Activated CD4-positive, alpha-beta T cell treated with anti-CD3 and anti-CD28 coated beads, Interleukin-2, amount 50 U/mL, for 4 hours (primary cell): ENCODE data around the gene TIMMDC1.
"Not testable (repeated sequence)": the region's sequence is repeated elsewhere in the genome, so short reads cannot be mapped to it uniquely, and the experiment has no call there.

Experiments used
- DNase-seq, 2 experiments: peaks; one replicate each; pipeline ENCODE4 v3.0.0-alpha.2; 2020

Gene TIMMDC1

GRCh38 chr3:119514637-119515036 is 16.3 kb downstream of the TIMMDC1 start:
- no peak for DNase-seq

GRCh38 chr3:119517112-119517511 is 18.8 kb downstream of the TIMMDC1 start:
- no peak for DNase-seq

- DNase-seq: no peak
Measured at GRCh38 chr3:119518026-119518425, 19.7 kb downstream of the TIMMDC1 start.

DNA sequence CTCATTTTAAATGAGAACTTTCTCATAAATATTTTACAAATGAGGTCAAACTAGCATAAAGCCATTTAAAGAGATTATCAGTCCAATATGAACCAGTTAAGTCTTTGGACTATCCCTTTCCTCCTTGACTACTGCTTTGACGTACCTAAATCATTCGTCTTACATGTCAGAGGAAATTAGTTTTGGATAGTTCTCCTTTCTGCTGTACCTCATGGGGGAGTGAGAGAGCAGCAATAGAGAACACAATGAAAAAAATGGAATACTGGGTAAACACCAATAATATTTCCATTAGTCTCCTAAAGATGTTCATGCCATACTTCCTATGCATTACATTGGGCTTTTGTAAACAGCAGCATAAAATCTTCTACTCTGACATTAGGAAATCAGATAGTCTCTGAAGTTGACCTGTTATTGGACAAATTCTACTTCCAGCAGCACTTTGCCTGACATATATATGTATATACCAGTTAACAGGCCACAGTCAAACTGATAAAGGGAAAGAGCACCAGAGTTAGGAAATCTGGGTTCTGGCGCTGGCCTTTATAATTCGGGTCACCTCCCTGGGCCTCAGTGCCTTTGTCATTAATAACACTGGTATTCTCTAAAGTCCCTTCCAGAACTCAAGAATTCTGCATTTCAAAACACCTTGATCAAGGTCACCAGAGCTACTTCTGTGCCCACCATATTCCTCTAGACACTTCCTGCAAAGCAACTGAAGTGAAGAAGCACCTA is 26.8 kb downstream of the TIMMDC1 start:
- DNase-seq: no peak

- no peak for DNase-seq
Measured at GRCh38 chr3:119527714-119528113, 29.4 kb downstream of the TIMMDC1 start.

DNA sequence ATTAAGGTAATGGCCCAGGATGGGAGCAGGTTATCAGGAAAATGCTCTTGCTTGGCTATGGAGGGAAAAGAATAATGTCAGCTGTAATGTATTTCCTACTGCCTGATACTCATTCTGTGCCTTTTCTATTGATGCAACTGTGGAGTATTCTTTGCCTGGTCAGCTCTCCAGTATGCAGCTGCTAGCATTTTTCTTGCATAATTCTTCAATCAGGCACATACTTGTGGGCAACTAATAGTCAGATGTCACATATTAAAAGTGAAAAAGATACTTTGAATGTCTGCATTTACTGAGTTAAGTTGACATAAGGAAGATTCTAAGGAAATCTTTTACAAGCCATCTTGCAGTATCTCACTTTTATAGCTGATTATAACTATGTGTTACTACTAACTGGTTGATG is 31.5 kb downstream of the TIMMDC1 start:
- DNase-seq: no peak

DNA sequence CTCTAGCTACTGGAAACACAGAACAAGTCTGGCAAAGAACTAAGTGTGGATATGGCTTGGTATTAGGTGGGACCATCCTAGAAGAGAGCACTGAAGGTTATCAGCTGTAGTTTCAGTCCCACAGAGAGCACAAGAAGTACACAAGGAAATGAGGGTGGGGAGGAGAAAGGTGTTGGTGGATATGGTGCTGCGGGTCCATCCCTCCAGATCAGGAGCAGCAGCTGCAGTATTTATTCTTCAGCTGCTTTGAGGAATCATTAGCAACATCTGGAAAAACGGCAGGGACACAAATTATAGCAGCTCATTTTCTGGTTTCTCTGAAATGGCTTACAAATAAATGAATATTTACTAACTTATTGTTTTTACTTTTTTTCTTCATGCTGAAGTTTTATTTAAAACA is 32.1 kb downstream of the TIMMDC1 start:
- DNase-seq: no peak

DNA sequence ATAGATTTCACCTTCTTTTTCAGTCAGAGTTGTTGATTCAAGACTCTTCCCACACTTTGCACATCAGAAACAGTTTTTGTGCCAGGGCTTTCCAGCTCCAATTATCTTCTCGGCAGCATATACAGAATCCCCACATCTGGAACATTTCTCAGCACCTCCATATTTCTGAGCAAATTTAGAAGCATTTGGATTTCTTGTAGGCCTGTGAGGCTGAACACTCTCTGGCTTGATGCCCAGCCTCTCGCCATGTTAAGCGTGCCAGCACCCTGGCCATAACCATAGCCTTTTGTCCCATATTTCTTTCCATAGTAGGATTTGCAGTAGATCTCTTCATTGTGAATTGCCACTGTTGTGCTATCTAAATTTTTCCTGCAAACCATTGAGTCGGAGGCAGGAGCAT is 32.8 kb downstream of the TIMMDC1 start:
- no peak for DNase-seq

- DNase-seq: no peak
Measured at GRCh38 chr3:119534296-119534695, 35.9 kb downstream of the TIMMDC1 start.

GRCh38 chr3:119536757-119537156 is 38.4 kb downstream of the TIMMDC1 start:
- DNase-seq: no peak

DNA sequence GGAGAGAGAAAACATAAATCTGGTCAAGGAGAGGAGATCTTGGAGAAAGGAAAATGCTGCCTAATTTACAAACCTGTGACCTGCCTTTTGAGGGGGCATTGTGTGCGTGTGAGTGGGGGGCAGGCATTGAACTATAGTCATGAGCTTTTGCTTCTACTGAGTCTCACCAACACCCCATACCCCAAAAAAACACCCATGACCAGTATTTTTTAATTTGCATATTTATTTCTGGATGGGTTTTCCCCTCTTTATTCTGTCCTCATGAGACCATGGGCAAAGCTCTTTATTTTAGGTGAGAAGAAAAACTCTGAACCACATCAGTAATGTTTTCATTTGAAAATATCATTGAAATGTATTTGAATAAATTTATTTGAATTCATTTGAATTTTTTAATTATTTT is 40.4 kb downstream of the TIMMDC1 start:
- DNase-seq: no peak

- DNase-seq: no peak
Measured at GRCh38 chr3:119541547-119541946, 43.2 kb downstream of the TIMMDC1 start.

GRCh38 chr3:119542168-119542767 is 43.9 kb downstream of the TIMMDC1 start:
- no peak for DNase-seq

GRCh38 chr3:119543147-119543546 is 44.8 kb downstream of the TIMMDC1 start:
- DNase-seq: no peak

GRCh38 chr3:119547227-119547626 is 48.9 kb downstream of the TIMMDC1 start:
- no peak for DNase-seq

DNA sequence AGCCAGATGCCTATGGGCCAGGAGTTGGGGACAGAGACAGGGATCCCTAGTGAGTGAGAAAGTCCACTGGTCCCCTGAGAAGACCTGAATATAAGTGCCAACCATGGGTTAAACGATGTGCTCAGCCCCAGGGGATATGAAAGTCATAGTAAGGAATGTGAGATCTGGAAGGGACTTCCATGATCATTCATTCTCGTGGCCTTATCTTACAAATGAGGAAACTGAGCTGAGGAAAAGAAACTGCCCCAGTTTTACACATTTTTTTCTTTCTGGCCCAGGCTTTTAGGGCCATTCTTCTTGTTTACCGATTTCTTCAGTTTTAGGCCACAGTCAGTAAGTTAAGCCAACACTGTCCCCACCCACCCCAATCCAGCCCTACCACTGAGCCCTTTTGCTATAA is 50.0 kb downstream of the TIMMDC1 start:
- no peak for DNase-seq

DNA sequence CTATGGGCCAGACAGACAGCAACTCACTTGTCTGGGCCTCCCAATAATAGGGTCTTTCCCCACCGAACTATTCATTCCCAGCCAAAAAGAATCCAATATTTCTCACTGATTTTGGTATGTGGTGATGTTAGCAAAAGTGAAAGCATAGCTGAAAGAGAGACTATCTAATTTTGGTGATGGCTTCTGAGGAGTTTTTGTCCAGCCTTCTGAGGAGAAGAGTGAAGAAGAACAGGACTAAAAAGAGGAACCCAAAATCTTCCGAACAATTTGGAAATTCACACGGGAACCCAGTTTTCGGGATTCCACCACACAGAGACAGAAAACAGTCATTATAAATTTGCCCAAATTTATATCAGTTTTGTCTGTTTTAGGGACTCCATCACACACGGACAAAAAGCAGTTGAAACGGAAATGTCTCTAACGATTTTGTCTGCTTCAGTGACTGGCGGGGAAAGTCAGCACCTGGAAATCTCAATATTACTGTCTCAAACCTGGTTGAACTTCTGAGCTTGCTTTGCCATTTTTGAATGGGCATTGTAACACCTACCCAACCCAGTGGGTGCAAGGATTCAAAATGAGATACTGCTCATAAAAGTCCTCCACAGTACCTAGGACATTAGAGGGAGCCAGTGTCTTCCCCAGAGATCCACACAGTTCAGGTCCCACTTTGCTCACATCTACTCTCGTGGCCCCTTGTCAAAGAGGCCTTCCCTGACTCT is 52.0 kb downstream of the TIMMDC1 start:
- no peak for DNase-seq

GRCh38 chr3:119551598-119551997 is 53.3 kb downstream of the TIMMDC1 start:
- no peak for DNase-seq

DNA sequence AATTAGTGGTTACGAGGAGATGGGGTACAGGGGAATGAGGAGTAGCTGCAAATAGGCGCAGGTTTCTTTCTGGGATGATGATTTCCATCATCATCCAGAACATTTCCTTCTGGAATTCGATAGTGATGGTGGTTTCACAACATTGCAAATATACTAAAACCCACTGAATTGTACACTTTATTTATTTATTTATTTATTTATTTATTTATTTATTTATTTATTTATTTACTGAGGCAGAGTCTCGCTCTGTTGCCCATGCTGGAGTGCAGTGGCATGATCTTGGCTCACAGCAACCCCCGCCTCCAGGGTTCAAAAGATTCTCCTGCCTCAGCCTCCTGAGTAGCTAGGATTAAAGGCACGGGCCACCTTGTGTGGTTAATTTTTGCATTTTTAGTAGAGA is 54.6 kb downstream of the TIMMDC1 start:
- not testable (repeated sequence) for DNase-seq

DNA sequence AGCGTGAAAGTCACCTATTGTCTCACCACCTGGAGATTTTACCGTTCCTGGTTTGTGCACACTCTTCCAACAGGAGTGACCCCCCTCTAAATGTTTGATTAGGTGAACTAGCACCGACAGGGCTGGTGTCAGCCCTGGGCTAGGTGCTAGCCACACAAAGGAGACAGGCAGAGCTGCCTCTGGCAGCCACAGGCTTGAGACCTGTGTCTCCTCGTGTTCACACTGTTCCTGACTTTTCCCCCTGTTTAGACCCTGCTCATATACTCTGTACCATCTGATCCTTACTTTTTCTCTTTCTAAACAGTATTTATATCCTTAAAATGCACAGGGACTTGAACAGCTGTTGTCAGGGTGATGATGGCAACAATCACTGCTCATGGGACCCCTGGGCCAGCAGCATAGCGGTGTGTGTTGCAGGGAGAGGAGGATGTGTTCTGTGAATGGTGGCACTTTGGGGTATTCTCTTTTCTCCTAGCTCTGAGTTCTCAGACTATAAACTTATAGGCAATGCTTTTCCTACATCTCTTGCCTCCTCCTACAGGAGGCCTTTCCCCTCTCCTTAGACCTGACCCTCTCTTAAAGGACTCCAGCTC is 55.6 kb downstream of the TIMMDC1 start:
- DNase-seq: no peak

DNA sequence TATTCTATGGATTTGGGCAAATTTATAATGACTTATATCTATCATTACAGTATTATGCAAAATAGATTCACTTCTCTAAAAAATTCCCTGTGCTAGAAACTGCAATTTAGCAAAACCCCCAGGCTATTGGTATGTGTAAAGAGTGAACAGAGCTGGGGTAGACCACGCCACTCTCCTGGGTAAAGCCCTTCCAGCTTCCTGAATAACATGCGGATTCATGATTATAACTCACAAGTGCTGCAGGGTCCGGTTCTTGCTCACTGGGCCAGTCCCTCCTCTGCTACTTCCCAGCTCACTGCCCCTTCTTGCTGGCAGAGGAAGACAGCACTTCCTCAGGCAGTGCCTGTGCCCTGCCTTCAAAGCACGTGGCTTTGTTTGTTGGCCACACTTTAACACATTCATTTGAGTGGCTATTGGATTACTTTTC is 57.0 kb downstream of the TIMMDC1 start:
- DNase-seq: no peak

GRCh38 chr3:119555929-119556328 is 57.6 kb downstream of the TIMMDC1 start:
- DNase-seq: no peak

DNA sequence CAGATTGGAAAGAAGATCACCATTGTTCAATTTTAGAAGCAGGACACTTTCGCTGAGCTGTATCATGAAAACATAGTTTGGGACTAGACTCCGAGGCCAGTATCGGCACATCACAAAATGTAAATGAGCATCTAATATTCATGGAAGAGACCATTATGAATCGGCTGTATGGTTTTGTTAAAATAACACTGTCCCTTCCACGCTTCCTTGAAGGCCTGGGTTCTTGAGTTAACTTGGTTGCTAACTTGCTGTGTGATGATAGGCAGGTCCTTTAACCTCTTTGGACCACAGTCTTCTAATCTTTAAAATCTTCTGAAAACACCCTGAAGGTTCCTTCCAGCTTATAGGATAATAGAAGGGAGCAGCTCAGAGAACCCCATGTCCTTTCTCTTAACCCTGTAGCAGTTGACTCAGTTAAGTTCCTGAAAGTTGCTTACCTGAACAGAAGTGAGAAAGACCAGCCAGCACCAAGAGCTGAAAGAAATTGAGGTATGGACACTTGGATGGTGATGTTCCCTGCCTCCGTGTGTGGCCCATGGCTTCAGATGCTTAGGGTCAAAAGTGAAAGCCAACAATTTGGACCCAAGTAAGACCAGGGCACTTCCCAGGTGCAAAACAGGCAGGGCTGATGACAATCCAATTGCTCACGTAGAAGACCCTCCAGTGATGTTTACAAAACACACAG is 59.0 kb downstream of the TIMMDC1 start:
- no peak for DNase-seq
